ENCODE results near the gene VIPR2. TPM values are rescaled to one million over a fixed set of nuclear protein-coding genes. Genes with fewer than 3 reads are reported as not detected.
A peak's percentile ranks its signal among the peaks of the same experiment; 100 is the strongest.
"Not testable (repeated sequence)": the region's sequence is repeated elsewhere in the genome, so short reads cannot be mapped to it uniquely, and the experiment has no call there.

The VIPR2 gene
- total and polyA plus RNA-seq, 8 donors = 0.28 to 0.80 (median 0.44) TPM

DNA sequence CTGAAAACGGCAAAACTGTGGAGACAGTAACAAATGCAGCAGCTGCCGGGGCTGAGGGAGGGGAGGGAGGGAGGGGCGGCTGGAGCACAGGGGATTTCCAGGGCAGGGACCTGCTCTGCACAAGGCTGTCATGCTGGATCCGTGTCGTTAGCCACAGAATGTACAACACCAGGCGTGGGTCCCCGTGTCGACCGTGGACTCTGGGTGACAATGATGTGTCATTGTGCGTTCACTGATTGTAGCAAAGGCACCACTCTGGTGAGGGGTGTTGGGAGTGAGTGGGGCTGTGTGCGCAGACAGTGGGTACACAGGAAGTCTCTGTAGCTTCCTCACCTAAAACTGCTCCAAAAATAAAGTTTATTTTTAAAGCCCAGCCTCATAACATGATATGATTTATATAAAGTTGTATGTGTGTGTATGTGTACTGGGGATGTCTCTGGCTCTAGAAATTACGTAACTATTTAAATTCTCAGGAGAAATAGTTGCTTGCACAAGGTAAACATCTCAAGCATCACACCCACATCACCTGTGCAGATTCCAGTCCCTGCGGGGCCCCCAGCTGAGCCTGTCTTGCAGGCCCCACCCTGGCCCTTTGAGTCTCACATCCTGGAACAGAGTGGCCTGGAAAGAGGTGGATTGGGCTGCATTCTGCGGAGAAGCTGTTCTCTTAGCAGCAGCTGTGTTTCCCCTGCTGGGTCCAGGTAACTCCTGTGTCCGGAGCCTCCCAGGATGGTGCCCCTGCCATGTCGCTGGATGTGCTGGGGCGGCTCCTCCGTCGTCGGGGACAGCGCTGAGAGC is 152.6 kb downstream of the VIPR2 start:
- intact Hi-C loops (cut with DNase I) = no loop called here
- ATAC-seq = peak; percentile 93
- TF ChIP-seq, protein P1, sequence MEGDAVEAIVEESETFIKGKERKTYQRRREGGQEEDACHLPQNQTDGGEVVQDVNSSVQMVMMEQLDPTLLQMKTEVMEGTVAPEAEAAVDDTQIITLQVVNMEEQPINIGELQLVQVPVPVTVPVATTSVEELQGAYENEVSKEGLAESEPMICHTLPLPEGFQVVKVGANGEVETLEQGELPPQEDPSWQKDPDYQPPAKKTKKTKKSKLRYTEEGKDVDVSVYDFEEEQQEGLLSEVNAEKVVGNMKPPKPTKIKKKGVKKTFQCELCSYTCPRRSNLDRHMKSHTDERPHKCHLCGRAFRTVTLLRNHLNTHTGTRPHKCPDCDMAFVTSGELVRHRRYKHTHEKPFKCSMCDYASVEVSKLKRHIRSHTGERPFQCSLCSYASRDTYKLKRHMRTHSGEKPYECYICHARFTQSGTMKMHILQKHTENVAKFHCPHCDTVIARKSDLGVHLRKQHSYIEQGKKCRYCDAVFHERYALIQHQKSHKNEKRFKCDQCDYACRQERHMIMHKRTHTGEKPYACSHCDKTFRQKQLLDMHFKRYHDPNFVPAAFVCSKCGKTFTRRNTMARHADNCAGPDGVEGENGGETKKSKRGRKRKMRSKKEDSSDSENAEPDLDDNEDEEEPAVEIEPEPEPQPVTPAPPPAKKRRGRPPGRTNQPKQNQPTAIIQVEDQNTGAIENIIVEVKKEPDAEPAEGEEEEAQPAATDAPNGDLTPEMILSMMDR (IDR thresholded peaks at IDR 0.05) = no peak
- DNase-seq = peak in 3 of 4 donors; percentile 51 to 75 (median 53)
- no peaks in the 10 kb centered on the region for H3K4me1 ChIP-seq
- peaks cover 6 to 81% of the 10 kb centered on the region in 2 donors for H3K27me3 ChIP-seq
- H3K36me3 ChIP-seq = no peaks in the 10 kb centered on the region
- H3K27ac ChIP-seq = no peak overlapping the region
- H3K9me3 ChIP-seq = peaks cover 0 to 2% of the 10 kb centered on the region in 2 donors
- no peak overlapping the region for H3K4me3 ChIP-seq

DNA sequence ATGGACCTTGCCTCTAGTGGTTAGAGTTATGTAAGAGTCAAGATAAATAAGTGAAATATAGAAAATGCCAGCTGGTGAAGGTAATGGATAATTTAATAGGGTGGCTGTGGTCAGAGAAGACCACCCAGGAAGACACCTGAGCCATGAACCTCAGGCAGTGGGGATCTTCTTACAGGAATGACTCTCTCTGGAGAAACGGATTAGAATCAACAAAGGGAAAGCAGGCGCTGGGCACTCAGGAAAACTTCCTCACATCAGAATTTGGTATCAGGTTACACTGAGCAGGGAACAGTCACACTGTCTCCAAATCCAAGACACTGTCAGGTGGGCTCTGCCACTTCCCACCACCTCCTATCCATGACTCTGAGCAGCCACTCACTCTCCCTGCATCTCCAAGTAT is 155.7 kb downstream of the VIPR2 start:
- Histone ChIP-seq H3K27ac (no peak overlapping the region), H3K9me3 (peaks cover 0 to 7% of the 10 kb centered on the region in 2 donors), H3K4me1 (no peaks in the 10 kb centered on the region), H3K27me3 (peaks cover 6 to 51% of the 10 kb centered on the region in 2 donors), H3K36me3 (no peaks in the 10 kb centered on the region), H3K4me3 (no peak overlapping the region)
- intact Hi-C loops (cut with DNase I) = no loop called here
- TF ChIP-seq, protein P1 (IDR thresholded peaks at IDR 0.05) = no peak
- no peak for DNase-seq
- no peak for ATAC-seq

DNA sequence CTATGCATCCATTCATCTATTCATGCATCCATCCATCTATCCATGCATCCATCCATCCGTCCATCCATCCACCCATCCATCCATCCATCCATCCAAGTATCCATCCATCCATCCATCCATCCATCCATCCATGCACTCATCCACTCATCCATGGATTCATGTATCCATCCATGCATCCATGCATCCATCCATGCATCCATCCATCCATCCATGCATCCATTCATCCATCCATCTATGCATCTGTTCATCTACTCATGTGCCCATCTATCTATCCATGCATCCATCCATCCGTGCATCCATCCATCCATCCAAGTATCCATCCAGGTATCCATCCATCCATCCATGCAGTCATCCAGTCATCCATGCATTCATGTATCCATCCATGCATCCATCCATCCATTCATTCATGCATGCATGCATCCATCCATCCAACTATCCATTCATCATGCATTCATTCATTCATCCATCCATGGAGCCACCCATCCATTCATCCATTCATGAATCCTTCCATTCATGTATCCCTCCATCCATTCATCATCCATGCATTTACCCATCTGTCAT is 156.3 kb downstream of the VIPR2 start:
- H3K36me3 ChIP-seq = no peaks in the 10 kb centered on the region
- no peaks in the 10 kb centered on the region for H3K4me1 ChIP-seq
- no peak overlapping the region for H3K27ac ChIP-seq
- no peak for ATAC-seq
- DNase-seq = no peak
- intact Hi-C loops (cut with DNase I) = no loop called here
- TF ChIP-seq, protein P1 (IDR thresholded peaks at IDR 0.05) = no peak
- no peak overlapping the region for H3K4me3 ChIP-seq
- peaks cover 6 to 45% of the 10 kb centered on the region in 2 donors for H3K27me3 ChIP-seq
- peaks cover 0 to 12% of the 10 kb centered on the region in 2 donors for H3K9me3 ChIP-seq

DNA sequence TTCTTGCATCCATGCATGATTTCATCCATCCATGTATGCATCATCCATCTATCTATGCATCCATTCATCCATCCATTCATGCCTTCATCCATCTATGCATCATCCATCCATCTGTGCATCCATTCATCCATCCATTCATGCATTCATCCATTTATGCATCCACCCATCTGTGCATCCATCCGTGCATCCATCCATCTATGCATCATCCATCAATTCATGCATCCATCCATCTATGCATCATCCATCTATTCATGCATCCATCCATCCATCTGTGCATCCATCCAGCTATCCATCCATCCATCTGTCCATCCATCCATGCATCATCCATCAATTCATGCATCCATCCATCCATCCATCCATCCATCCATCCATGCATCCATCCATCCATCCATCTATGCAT is 157.0 kb downstream of the VIPR2 start:
- peaks cover 2 to 38% of the 10 kb centered on the region in 2 donors for H3K27me3 ChIP-seq
- intact Hi-C loops (cut with DNase I) = no loop called here
- DNase-seq (no peak), ATAC-seq (no peak)
- TF ChIP-seq, protein P1 (IDR thresholded peaks at IDR 0.05) = no peak
- no peak overlapping the region for H3K27ac ChIP-seq
- H3K4me3 ChIP-seq = no peak overlapping the region
- no peaks in the 10 kb centered on the region for H3K4me1 ChIP-seq
- peaks cover 0 to 19% of the 10 kb centered on the region in 2 donors for H3K9me3 ChIP-seq
- no peaks in the 10 kb centered on the region for H3K36me3 ChIP-seq

DNA sequence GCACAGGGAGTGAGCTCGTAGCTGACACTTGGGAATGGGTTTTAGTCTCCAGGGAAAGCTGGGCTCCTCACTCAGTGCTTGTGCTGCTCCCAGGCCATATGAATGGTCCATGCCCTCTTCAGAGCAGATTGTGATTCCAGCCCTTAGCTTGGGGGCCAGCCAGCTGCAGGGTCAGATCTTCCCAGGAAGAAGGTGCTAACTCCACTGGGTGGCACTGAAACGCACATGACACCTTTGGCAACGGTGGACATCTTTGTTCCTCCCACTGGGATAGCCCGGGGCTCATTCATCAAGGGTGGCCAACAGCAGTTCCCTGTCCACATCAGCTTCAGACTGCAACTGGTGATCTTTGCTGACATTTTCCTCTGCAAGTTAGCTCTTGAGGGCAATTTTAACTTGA is 159.1 kb downstream of the VIPR2 start:
- no peak for ATAC-seq
- no peak for DNase-seq
- TF ChIP-seq, protein P1 (IDR thresholded peaks at IDR 0.05) = no peak
- Histone ChIP-seq H3K27ac (no peak overlapping the region), H3K4me1 (no peaks in the 10 kb centered on the region), H3K4me3 (no peak overlapping the region), H3K9me3 (peaks cover 0 to 37% of the 10 kb centered on the region in 2 donors), H3K36me3 (no peaks in the 10 kb centered on the region), H3K27me3 (peaks cover 0 to 17% of the 10 kb centered on the region in 2 donors)
- intact Hi-C loops (cut with DNase I) = no loop called here

DNA sequence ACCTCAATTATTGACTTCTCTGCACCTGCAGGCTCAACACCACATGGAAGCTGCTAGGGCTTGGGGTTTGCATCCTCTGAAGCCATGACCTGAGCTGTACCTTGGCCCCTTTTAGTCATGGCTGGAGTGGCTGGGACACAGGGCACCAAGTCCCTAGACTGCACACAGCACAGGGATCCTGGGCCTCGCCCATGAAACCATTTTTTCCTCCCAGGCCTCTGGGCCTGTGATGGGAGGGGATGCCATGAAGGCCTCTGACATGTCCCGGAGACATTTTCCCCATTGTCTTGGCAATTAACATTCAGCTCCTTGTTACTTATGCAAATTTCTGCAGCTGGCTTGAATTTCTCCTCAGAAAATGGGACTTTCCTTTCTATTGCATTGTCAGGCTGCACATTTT is 160.7 kb downstream of the VIPR2 start:
- DNase-seq; ATAC-seq; H3K36me3 ChIP-seq; H3K4me1 ChIP-seq; intact Hi-C loops (cut with DNase I); H3K4me3 ChIP-seq; H3K27me3 ChIP-seq; H3K27ac ChIP-seq: not testable (repeated sequence)
- H3K9me3 ChIP-seq = peaks cover 0 to 41% of the 10 kb centered on the region in 2 donors

DNA sequence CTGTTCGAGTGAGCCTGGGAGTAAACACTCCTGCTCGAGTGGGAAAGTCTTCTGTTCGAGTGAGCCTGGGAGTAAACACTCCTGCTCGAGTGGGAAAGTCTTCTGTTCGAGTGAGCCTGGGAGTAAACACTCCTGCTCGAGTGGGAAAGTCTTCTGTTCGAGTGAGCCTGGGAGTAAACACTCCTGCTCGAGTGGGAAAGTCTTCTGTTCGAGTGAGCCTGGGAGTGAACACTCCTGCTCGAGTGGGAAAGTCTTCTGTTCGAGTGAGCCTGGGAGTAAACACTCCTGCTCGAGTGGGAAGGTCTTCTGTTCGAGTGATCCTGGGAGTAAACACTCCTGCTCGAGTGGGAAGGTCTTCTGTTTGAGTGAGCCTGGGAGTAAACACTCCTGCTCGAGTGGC is 162.6 kb downstream of the VIPR2 start:
- H3K27ac ChIP-seq; DNase-seq; intact Hi-C loops (cut with DNase I); H3K4me3 ChIP-seq; H3K36me3 ChIP-seq; H3K4me1 ChIP-seq; H3K27me3 ChIP-seq; ATAC-seq: not testable (repeated sequence)
- peaks cover 0 to 41% of the 10 kb centered on the region in 2 donors for H3K9me3 ChIP-seq
